ENCODE results near the gene RSBN1L. TPM values are rescaled to one million over a fixed set of nuclear protein-coding genes. Genes with fewer than 3 reads are reported as not detected.

The RSBN1L gene
- total RNA-seq, 2 donors from 2014 or later: 7.5 to 7.9 TPM

DNA sequence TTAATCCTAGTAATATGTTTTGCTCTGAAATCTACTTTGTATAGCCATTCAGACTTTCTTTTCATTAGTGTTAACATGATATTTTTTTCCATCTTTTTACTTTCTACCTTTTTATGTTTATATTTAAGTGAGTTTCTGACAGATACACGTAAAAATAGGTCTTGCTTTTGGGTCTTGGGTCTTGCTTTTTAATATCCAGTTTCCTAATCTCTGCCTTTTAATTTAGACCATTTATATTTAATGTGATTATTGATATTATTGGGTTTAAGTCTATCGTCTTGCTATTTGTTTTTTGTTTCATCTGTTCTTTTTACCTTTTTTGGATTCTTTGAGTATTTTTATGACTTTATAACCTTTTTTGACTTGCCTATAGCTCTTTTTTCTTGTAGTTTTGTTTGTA lies 110.2 kb downstream of the RSBN1L start:
- no peak overlapping the region for H3K4me3 ChIP-seq
- DNase-seq (ENCODE audit: low spot score): no peak
- peaks cover 3 to 27% of the 10 kb centered on the region in 2 donors for H3K9me3 ChIP-seq
- TF ChIP-seq, protein P1, sequence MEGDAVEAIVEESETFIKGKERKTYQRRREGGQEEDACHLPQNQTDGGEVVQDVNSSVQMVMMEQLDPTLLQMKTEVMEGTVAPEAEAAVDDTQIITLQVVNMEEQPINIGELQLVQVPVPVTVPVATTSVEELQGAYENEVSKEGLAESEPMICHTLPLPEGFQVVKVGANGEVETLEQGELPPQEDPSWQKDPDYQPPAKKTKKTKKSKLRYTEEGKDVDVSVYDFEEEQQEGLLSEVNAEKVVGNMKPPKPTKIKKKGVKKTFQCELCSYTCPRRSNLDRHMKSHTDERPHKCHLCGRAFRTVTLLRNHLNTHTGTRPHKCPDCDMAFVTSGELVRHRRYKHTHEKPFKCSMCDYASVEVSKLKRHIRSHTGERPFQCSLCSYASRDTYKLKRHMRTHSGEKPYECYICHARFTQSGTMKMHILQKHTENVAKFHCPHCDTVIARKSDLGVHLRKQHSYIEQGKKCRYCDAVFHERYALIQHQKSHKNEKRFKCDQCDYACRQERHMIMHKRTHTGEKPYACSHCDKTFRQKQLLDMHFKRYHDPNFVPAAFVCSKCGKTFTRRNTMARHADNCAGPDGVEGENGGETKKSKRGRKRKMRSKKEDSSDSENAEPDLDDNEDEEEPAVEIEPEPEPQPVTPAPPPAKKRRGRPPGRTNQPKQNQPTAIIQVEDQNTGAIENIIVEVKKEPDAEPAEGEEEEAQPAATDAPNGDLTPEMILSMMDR (IDR thresholded peaks at IDR 0.05): no peak
- no peaks in the 10 kb centered on the region for H3K4me1 ChIP-seq
- no peak overlapping the region for H3K27ac ChIP-seq
- no peaks in the 10 kb centered on the region for H3K36me3 ChIP-seq
- H3K27me3 ChIP-seq: no peaks in the 10 kb centered on the region

DNA sequence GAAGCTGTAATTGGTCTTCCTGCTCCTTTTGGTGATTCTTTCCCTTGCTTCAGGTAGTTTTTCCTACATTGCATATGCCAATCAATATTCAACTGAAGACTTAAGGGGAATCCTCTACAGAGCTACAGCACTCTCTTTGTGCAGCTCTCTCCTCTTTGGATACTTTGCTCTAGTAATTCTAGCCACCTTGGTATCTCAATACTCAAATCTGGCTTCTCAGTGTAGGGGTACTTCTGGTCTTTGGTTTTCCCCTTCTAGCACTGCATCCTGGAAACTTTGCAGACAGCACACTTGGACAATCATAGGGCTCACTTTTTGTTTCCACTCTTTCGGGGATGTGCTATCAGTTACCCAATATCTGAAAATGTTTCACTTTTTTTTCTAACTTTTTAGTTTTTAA lies 112.3 kb downstream of the RSBN1L start:
- Histone ChIP-seq H3K36me3 (no peaks in the 10 kb centered on the region), H3K27me3 (no peaks in the 10 kb centered on the region), H3K9me3 (peaks cover 3 to 27% of the 10 kb centered on the region in 2 donors), H3K4me1 (peaks cover 0 to 3% of the 10 kb centered on the region in 2 donors), H3K4me3 (no peak overlapping the region), H3K27ac (no peak overlapping the region)
- DNase-seq (ENCODE audit: low spot score): no peak
- TF ChIP-seq, protein P1 (IDR thresholded peaks at IDR 0.05): no peak

DNA sequence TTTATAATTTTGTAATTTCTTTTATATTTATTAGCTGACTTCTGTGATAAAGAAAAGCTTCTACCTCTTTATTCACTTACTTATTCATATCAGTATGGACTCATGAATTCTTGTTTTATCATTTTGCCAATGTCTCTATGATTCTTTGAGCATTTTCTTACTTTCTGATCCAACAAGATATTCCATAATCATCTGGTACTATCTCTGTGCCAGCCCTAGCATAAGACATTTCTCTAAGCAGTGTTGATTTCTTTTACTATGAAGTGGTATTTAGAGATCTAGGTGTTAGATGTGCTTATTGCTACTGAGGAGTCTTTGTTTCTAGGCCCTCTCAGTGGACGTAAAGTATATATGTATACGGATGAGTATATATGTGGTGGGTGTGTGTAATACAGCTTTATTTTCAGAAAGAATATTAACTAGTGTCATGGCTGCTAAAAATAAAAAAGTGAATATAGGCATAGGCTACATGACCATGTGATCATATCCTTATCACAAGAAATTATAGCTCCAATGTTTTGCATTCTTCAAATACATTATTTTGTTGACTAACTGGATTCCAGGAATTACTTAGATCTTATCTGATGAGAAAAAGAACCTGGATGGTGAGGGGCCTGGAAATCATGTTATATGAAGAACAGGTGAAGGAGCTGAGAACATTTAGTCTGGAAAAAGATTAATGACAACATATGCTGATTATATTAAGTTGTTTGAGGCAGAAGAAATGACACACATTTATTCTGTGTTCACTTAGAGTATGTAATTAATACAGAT lies 115.4 kb downstream of the RSBN1L start:
- no peaks in the 10 kb centered on the region for H3K27me3 ChIP-seq
- no peak for DNase-seq (ENCODE audit: low spot score)
- TF ChIP-seq, protein P1 (IDR thresholded peaks at IDR 0.05): no peak
- H3K4me3 ChIP-seq: no peak overlapping the region
- H3K4me1 ChIP-seq: peaks cover 0 to 3% of the 10 kb centered on the region in 2 donors
- H3K9me3 ChIP-seq: peaks cover 3 to 15% of the 10 kb centered on the region in 2 donors
- no peak overlapping the region for H3K27ac ChIP-seq
- no peaks in the 10 kb centered on the region for H3K36me3 ChIP-seq

DNA sequence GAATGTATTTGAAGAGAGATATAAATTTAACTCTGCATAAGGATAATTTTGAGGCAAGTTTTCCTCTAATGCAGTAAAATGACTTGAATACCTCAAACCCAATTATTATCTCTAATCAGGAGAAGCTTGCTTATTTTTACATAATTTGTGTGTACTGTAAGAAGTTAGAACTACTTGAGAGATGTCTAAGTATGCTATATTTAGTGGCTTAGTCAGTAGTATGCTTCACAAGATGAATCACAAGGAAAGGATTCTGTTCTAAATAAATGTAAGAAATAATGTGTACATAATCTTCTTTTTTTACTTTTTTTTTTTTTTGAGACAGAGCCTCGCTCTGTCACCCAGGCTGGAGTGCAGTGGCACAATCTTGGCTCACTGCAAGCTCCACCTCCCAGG lies 116.0 kb downstream of the RSBN1L start:
- no peak overlapping the region for H3K27ac ChIP-seq
- H3K9me3 ChIP-seq: peaks cover 3 to 10% of the 10 kb centered on the region in 2 donors
- peaks cover 0 to 3% of the 10 kb centered on the region in 2 donors for H3K4me1 ChIP-seq
- no peaks in the 10 kb centered on the region for H3K36me3 ChIP-seq
- TF ChIP-seq, protein P1 (IDR thresholded peaks at IDR 0.05): no peak
- H3K27me3 ChIP-seq: no peaks in the 10 kb centered on the region
- no peak overlapping the region for H3K4me3 ChIP-seq
- no peak for DNase-seq (ENCODE audit: low spot score)

DNA sequence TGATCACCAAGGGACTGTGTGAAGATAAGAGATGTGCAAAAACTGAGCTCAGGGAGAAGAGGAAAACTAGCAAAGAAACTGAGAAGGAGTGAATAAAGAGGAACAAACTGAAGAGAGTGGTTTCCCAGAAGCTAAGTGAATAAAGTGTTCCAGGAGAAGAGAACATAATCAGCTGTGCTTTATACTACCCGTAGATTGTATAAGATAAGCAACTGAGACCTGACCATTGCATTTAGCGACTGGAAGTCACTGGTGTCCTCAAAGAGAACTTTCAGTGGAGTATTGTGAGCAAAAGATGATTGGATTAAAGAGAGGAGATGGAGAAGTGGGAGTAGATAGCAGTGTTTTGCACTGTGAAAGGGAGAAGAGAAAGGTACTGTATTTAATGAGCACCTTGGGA lies 116.9 kb downstream of the RSBN1L start:
- Histone ChIP-seq H3K4me1 (peaks cover 0 to 3% of the 10 kb centered on the region in 2 donors), H3K4me3 (no peak overlapping the region), H3K27ac (no peak overlapping the region), H3K27me3 (no peaks in the 10 kb centered on the region), H3K36me3 (no peaks in the 10 kb centered on the region), H3K9me3 (peaks cover under 1 to 4% of the 10 kb centered on the region in 2 donors)
- TF ChIP-seq, protein P1 (IDR thresholded peaks at IDR 0.05): no peak
- no peak for DNase-seq (ENCODE audit: low spot score)
